Duodenal mucosa (tissue), 2 donors: ENCODE results near the gene CLIP2.

Experiments used
- H3K27ac ChIP-seq: one replicate; pipeline ENCODE4 v1.7.0; 2013; ENCODE audit warnings: low read depth, low read length
- H3K27me3 ChIP-seq, 2 donors: one replicate each; pipeline ENCODE4 v1.7.0; 2013; ENCODE audit warnings: low read length in 2 of 2, control low read depth in 1 of 2; ENCODE audit not compliant: insufficient read depth in 2 of 2, control insufficient read depth in 1 of 2
- H3K36me3 ChIP-seq, 2 donors: one replicate each; pipeline ENCODE4 v1.7.0; 2013; ENCODE audit warnings: low read length in 2 of 2, control low read depth in 1 of 2; ENCODE audit not compliant: insufficient read depth in 2 of 2, control insufficient read depth in 1 of 2
- H3K4me1 ChIP-seq, 2 donors: one replicate each; pipeline ENCODE4 v1.7.0; 2013; ENCODE audit warnings: low read length in 2 of 2, control low read depth in 1 of 2; ENCODE audit not compliant: insufficient read depth in 2 of 2, control insufficient read depth in 1 of 2
- H3K4me3 ChIP-seq, 2 donors: one replicate each; pipeline ENCODE4 v1.7.0; 2013; ENCODE audit warnings: low read length in 2 of 2, low read depth in 1 of 2
- H3K9ac ChIP-seq, 2 donors: one replicate each; pipeline ENCODE4 v1.7.0; 2013; ENCODE audit warnings: low read length in 2 of 2, low read depth in 1 of 2
- H3K9me3 ChIP-seq, 2 donors: one replicate each; pipeline ENCODE4 v1.7.0; 2013; ENCODE audit warnings: low read length in 2 of 2, control low read depth in 1 of 2; ENCODE audit not compliant: control insufficient read depth in 1 of 2

The CLIP2 gene

DNA sequence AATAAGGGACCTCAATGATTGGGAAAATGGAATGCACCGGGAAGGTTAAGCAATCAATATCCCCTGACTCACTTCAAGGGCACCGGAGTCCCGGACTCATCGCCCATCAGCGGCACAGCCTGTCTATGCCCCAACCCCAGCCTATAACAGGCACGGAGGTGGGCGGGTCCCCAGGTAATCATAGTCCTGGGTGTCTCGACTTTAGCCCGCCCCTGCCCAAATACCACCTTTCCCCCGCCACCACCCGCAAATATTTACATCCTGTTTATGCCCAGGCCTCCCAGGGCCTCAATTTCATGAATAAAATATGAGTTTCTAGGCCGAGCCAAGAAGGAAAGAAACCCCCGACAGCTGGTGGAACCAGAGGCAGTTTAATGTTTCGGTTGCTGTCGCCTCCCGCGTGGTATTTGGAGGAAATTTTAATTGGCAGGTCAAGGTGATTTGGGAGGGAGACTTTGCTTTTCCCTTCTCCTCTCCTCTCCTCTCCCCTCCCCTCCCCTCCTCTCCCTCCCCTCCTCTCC is 19.4 kb upstream of the CLIP2 start:
- Histone ChIP-seq H3K4me3 (peak overlapping the region; percentile 76 to 85), H3K9me3 (no peaks in the 10 kb centered on the region), H3K27me3 (no peaks in the 10 kb centered on the region), H3K4me1 (peaks cover 0 to 16% of the 10 kb centered on the region in 2 donors), H3K9ac (peak overlapping the region; percentile 47 to 56), H3K36me3 (no peaks in the 10 kb centered on the region), H3K27ac (no peak overlapping the region)

- no peaks in the 10 kb centered on the region for H3K36me3 ChIP-seq
- H3K9ac ChIP-seq = peak overlapping the region in 1 of 2 donors; percentile 18
- H3K4me3 ChIP-seq = no peak overlapping the region
- H3K4me1 ChIP-seq = peaks cover 3 to 21% of the 10 kb centered on the region in 2 donors
- H3K27ac ChIP-seq = peak overlapping the region; percentile 43
- H3K27me3 ChIP-seq = no peaks in the 10 kb centered on the region
- H3K9me3 ChIP-seq = no peaks in the 10 kb centered on the region
Observed at GRCh38 chr7:74271742-74272141, 17.5 kb upstream of the CLIP2 start.

- H3K27ac ChIP-seq = peak overlapping the region; percentile 81
- H3K36me3 ChIP-seq = no peaks in the 10 kb centered on the region
- peak overlapping the region in 1 of 2 donors; percentile 9 for H3K4me3 ChIP-seq
- H3K27me3 ChIP-seq = no peaks in the 10 kb centered on the region
- peaks cover 3 to 21% of the 10 kb centered on the region in 2 donors for H3K4me1 ChIP-seq
- H3K9ac ChIP-seq = peak overlapping the region; percentile 25 to 48
- H3K9me3 ChIP-seq = no peaks in the 10 kb centered on the region
Observed at GRCh38 chr7:74272305-74273038, 16.7 kb upstream of the CLIP2 start.

DNA sequence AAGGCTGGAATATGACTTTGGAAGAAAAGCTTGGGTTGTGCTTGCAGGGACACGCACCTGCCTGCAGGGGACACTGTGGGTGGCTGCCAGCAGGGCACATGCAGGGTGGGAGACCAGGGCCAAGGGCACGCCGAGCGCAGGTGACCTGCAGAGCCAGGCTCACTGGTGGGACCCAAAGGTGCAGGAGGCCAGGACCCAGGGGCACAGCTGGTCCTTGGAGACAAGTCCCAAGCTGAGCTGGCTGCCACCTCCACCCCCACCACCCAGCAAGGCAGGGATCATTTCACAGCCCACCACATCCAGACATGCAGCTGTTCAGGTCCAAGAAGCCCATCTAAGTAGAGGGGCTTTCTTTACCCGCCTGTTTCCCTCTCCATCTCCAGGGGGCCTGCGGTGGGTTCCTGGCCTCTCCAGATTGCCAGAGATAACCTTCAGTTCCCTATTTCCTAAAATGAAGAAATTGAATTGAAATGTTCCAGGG is 13.8 kb upstream of the CLIP2 start:
- Histone ChIP-seq H3K9ac (no peak overlapping the region), H3K9me3 (no peaks in the 10 kb centered on the region), H3K36me3 (no peaks in the 10 kb centered on the region), H3K4me3 (no peak overlapping the region), H3K4me1 (peaks cover 10 to 27% of the 10 kb centered on the region in 2 donors), H3K27ac (no peak overlapping the region), H3K27me3 (no peaks in the 10 kb centered on the region)

DNA sequence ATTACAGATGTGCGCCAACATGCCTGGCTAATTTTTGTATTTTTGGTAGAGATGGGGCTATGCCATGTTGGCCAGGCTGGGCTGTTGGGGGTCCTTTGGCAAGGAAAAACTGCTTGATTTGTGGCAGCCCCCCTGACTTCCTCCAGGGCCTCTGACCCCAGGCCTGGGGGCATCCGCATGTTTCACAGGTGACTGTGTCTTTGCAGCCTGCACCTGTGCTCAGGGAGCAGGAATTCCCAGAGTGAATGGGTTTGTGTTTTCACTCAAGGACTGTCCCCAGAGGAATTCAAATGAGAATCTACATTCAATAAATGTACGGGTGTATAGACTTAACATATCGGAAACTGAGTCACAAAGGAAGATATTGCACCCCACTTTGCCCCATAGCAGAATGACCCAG is 11.6 kb upstream of the CLIP2 start:
- H3K27ac ChIP-seq = no peak overlapping the region
- no peaks in the 10 kb centered on the region for H3K27me3 ChIP-seq

GRCh38 chr7:74280985-74281384 is 8.2 kb upstream of the CLIP2 start:
- Histone ChIP-seq H3K4me1 (peaks cover 15 to 23% of the 10 kb centered on the region in 2 donors), H3K27ac (no peak overlapping the region), H3K9me3 (no peaks in the 10 kb centered on the region), H3K36me3 (no peaks in the 10 kb centered on the region), H3K9ac (no peak overlapping the region), H3K27me3 (no peaks in the 10 kb centered on the region), H3K4me3 (no peak overlapping the region)

More for the DNA sequence above, 11.6 kb upstream of the CLIP2 start:
- Histone ChIP-seq H3K4me3 (no peak overlapping the region), H3K36me3 (no peaks in the 10 kb centered on the region), H3K4me1 (peaks cover 10 to 13% of the 10 kb centered on the region in 2 donors), H3K9me3 (no peaks in the 10 kb centered on the region), H3K9ac (no peak overlapping the region)

- Histone ChIP-seq H3K9me3 (no peaks in the 10 kb centered on the region), H3K4me1 (peaks cover 28 to 38% of the 10 kb centered on the region in 2 donors), H3K9ac (no peak overlapping the region), H3K27ac (no peak overlapping the region), H3K27me3 (no peaks in the 10 kb centered on the region), H3K4me3 (no peak overlapping the region), H3K36me3 (no peaks in the 10 kb centered on the region)
Observed at GRCh38 chr7:74282748-74283459, 6.3 kb upstream of the CLIP2 start.

DNA sequence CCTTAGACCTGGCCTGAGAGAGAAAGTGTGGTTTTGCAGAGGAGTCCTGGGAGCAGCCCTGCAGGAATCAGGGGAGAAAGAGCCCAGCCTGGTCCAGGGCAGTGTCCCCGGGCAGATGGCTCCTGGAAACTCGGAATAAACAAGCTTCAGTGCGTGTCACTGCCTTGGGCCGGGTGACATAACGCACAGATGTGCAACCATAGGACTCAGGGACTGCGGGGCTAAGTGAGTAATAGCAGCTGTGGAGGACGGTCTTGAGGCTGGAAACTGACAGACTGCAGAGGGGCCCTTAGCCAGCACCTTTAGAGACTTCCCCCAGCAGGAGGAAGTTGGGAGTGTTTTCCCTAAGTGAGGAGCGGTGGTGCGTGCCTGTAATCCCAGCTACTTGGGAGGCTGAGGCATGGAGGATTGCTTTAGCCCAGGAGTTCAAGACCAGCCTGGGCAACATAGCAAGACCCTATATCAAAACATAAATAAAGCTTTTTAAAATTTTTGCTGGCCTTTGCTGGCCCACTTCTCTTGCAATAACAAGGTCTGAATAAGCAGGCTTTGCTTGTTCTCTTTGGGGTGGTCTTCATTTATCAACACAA is 5.3 kb upstream of the CLIP2 start:
- H3K36me3 ChIP-seq = no peaks in the 10 kb centered on the region
- no peak overlapping the region for H3K9ac ChIP-seq
- H3K27ac ChIP-seq = no peak overlapping the region

DNA sequence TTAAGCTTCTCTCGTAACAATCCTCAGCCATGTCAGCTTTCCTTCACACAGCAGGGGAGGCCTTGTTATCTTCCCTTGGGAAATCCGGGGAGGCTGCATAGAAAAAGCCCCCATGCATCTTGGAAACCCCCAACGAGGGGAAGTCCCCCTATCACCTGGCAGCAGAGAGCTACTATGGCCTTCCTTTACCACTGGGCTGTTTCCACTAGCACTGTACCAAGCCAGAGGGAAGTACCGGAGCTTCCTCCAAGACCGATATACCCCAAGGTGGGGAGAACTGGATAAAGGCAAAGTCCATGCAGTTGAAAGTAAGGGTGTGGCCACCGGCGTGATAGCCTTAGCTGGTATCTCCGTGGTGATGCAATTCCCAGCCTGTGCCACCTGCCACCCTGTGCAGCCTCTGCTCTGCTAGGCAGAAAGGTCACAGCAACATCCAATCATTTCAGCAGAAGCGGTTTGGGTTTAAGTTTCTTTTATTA is 4.4 kb upstream of the CLIP2 start:
- Histone ChIP-seq H3K9ac (peak overlapping the region; percentile 16 to 37), H3K4me1 (peaks cover 34 to 44% of the 10 kb centered on the region in 2 donors), H3K4me3 (no peak overlapping the region), H3K9me3 (no peaks in the 10 kb centered on the region), H3K36me3 (no peaks in the 10 kb centered on the region), H3K27me3 (no peaks in the 10 kb centered on the region), H3K27ac (peak overlapping the region; percentile 55)

More for the DNA sequence above, 5.3 kb upstream of the CLIP2 start:
- peaks cover 39 to 49% of the 10 kb centered on the region in 2 donors for H3K4me1 ChIP-seq
- H3K27me3 ChIP-seq = no peaks in the 10 kb centered on the region
- no peak overlapping the region for H3K4me3 ChIP-seq
- H3K9me3 ChIP-seq = no peaks in the 10 kb centered on the region
